ENCODE results near the gene ROR2.
"Not testable (repeated sequence)": the region's sequence is repeated elsewhere in the genome, so short reads cannot be mapped to it uniquely, and the experiment has no call there.

The ROR2 gene

DNA sequence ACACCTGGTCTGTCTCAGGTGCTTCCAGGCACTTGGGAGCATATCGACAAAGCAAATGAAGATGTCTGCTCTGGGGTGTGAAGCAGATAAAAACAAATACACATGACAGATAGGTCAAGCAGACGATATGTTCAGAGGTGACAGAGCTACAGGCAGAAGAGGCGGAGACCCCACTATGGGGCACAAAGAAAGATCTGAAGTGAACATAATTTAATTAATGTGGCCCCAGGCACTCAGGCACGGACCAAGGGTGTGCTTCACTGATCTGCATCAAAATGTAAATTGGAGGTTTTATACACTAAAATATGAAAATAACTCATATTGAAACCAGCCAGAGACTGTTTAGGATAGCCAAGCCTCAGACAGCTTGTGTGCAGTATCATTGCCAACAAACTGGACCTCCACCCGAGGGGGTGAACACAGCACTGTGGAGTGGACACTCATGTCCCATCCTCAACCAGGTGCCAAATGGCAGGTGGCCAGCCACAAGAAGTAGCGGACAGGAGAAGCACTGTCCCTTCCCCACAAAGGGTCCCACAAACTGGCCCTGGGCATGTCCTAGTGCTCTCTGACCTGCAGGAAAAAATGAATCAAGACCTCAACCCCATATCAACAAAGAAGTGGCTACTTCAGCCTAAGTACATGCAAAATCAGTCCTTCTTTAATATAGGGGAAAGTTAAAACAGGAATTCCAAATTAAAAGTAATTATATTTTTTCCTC, 29.2 kb downstream of the ROR2 start:
- no peak for DNase-seq

DNA sequence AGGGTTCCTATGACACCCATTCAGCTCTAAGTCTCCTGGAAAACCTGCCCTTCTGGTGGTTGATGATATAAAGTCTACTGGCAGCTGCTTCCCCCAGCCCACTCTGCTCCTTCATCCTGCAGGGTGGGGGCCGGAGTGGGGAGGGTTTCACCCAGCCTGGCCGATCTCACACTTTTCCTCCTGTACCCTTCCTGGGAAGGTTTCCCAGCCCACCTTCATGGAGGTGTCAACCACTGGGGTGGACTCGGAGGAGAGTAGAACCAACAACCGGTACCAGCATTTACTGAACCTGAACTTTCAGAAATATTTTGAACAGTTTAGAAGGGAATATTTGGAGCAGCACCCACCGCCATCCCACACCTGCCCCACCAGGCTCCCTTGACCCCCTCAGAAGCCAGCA, 30.4 kb downstream of the ROR2 start:
- no peak for DNase-seq

DNA sequence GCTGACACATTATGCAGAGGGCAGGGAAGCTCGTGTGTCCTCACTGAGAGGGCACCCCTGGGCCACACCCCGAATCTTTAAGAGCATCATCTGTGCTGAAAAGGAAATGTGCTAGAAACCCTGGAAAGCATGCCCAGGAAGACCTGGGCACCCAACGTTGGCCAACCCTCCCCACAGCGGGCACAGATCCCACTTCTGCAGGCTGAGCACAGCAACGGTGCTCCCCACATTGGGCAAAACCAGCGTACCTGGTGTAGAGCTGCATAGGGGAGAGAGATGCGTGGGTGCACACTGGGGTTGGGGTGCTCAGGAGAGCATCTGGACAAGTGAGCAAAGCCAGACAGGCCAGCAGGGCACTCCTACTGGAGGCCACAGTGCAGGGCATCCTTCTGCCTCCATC, 32.6 kb downstream of the ROR2 start:
- DNase-seq, result no peak

DNA sequence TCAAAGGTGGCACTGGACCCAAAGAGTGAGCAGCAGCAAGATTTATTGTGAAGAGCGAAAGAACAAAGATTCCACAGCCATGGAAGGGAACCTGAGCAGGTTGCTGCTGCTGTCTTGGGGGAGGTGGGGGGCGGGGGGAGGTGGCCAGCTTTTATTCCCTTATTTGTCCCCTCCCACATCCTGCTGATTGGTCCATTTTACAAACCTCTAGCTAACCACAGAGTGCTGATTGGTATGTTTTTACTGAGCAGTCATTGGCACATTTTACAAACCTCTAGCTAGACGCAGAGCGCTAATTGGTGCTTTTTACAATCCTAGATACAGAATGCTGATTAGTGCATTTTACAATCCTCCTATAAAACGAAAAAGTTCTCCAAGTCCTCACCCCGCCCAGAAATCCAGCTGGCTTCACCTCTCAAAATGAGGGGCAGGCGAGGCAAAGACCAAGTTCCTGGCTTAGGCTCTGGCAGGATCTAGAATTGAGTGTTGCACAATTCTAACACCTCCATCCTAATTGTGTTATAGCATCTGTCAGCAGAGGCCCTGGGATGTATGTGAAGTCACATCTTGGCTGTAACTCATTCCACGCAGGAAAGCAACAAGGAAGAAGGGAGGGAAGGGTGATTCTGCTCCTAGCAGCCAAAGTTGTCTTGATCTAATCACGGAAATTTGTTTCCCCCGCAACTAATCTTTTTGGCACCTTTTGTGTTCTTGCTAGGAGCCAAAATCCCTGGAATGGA, 34.3 kb downstream of the ROR2 start:
- no peak for DNase-seq

DNA sequence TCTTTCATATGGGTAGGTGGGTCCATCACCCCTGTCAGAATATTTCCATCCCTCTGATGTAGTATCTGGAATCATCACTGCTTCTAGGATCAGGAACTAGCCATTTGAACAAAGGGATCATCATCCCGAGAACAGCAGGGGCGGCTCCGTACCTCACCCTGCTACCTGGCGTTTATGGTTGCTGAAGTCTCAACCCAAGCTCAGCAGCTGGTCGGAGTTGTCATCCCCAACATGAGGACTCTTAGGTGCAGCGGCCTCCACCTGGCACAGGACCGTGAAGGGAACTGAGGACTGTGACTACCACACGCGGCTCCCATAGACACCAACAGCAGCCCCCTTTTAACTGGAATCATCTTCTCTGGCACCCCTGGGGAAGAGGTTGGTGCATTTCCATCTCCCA, 35.1 kb downstream of the ROR2 start:
- no peak for DNase-seq

DNA sequence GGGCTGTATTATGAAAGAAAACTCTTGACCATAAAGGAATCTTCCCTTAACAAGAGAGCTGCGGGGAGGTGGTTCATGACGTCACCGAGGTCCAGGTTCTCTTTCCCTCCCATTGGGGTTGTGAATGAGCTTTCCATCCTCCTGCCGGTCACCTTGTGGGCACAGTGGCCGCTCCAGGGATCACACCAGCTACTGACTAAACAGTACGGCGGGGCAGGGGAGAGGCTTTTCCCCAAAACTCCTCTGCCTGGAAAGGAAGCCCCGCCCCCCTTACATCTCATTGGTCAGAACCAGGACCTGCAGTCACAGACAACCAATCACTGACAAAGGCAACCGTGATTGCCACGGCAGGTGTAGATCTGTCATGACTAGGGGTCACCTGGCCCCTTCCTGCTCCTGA, 35.6 kb downstream of the ROR2 start:
- DNase-seq, result no peak

DNA sequence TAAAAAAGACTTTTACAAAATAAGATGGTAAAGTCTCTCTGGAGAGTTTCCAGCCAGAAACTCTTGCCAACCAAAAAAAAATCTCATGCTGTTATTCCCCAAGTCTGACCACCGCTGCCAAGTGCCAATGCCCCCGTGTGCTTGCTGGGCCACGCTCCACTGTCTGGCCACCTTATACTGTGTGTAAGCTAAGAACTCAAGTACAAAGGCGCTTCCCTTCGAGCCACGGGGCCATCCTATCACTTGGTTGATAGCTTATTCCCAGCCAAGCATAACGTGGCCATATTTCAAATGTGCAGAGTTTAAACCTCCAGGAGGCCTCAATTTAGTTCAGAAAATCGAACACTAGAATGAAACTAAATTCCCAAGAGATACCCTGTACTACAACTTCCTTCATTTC, 36.0 kb downstream of the ROR2 start:
- DNase-seq, result no peak

DNA sequence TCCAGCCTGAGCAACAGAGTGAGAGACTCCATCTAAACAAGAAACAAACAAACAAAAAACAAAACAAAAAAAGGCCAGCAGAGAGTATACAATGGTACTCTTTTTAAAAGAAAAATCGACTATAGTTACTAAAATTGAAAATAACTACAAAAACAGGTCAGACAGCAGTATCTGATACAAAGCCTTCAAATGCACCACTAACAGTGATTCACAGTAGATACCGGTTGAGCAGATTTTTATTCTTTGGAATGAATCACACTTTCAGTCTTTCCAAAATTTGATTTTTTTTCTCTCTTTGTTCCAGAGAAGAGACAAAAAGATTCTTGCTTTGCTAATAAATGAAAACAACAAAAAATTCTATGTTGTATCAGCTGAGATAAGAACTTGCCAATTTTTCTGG, 36.9 kb downstream of the ROR2 start:
- no peak for DNase-seq

DNA sequence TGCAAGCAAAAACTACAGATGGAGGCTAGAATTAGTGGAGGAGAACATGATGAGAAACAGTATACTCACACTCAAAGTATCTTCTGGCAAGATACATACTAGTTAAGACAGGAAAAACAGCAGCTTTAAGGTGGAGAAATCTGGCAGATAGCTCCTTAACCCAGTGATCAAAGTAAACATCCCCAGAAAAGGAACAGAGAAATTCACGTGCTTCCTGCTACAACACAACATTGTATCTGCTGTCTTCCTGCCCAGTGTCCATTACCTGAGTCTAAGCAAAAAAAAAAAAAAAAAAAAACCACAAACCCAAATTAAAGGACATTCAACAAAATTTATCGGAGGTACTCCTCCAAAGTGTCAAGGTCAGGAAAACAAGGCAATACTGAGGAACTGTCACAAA, 38.4 kb downstream of the ROR2 start:
- DNase-seq, result no peak

DNA sequence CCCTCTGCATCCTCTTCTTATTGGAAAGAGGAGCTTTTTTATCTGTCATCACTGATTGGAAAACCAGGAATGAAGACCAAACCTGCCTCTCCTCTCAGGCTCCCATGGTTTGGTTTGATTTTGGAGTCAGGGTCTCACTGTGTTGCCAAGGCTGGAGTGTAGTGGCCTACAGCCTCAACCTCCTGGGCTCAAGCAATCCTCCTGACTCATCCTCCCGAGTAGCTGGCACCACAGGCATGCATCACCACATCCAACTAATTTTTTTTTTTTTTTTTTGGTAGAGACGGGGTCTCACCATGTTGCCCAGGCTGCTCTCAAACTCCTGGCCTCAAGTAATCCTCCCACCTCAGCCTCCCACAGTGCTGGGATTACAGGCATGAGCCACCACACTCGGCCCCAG, 40.8 kb downstream of the ROR2 start:
- DNase-seq, result not testable (repeated sequence)

DNA sequence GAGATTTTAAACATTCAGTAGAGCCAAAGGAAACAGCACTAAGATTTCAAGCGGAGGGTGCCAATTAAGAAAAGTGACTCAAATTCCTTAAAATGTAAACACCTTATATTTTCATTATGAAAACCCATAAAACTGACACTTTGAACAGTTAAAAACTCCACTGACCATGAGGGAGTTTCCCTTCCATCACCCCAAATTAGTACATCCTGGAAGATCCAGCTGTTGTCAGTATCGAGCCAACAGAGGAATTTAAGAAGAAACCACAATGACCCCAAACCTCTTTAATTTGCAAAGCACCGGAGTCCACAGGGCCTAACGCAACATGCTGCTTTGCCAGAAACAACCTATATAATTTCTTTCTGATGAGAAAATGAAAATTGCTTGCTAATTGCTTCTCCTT, 41.3 kb downstream of the ROR2 start:
- DNase-seq, result no peak

DNA sequence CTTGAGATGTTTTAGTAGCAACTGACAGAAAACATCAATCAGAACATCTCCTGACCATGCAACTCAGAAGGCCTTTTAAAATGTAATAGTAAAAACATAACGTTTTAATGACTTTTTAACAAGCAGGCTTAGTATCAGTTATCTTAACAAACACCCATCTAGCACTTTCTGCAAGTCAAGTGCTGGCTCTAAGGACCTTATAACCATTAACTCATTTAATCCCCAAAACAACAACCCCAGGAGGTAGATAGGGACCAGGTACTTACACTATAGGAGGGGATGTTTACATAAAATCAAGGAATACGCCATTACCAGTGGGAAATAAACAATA, 41.8 kb downstream of the ROR2 start:
- DNase-seq, result no peak

DNA sequence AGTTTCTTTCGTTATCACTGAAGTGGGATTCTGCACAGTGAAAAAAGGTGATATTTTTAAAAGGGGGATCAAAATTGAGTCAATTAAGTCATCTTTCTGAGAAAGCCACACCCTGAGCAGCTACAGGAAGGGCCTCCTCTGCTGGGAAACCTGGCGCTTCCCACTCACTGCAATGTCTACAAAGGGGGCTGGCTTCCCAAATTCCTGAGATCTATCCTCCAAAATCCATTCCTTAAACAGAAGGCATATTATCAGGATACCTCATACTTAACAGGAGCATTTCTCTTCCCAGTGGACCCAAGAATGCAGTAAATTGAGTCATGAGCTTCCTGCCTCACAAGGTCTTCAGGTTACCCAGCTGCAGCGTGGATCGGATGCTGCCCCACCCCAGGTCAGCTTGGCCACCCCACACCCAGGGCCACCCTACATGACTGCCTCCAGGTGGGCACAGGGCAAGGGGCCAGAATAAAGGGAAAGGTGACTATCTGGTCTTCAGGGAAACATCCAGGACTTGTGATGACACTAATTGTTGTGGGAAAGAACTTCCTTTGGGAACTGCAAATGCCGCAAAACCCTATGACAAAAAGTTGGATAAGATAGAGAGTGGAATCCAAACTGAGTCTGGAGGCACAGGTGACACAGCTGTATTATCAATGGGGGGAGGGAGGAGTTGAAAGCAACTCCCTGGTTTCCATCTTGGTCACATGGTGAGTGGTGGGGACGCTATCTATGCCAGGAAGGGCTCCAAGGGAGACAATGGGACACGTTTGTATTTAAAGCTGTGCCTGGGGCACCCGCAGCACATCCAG, 42.3 kb downstream of the ROR2 start:
- DNase-seq, result no peak

DNA sequence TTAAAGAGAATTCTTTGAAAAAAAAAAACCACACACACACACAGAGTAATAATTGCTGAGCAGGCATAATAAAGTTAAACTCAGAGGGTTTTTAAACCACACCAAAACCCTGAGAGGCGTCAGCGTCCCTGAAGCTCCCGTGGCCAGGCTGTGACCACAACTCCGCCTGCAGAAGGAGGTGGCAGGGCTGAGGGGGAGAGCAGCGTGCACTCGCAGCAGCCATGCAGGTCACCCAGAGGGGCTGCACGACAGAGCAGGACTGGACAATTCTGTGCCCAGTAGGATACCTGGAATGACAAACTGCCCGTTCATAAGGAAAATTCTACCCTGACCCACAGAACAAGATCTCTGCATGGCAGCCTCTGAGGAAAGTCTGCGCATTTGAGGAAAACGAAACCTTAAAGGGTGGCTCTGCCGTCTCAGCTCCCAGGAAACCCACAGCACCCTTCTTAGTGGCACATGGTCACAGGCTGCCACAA, 44.0 kb downstream of the ROR2 start:
- DNase-seq, result peak; percentile 37

DNA sequence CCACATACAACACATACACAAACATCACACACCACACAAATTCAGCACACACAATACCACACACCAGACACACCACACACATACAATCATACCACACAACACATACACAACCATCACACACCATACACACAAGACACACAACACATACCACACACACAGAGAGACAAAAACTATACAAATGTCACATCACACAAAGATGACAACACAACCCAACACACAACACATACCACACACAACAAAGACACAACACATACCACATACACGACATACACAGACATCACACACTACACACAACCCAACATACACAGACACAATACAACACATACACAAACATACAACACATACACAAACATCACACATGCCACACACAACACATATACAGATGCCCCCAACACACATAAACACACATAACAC, 44.8 kb downstream of the ROR2 start:
- no peak for DNase-seq

DNA sequence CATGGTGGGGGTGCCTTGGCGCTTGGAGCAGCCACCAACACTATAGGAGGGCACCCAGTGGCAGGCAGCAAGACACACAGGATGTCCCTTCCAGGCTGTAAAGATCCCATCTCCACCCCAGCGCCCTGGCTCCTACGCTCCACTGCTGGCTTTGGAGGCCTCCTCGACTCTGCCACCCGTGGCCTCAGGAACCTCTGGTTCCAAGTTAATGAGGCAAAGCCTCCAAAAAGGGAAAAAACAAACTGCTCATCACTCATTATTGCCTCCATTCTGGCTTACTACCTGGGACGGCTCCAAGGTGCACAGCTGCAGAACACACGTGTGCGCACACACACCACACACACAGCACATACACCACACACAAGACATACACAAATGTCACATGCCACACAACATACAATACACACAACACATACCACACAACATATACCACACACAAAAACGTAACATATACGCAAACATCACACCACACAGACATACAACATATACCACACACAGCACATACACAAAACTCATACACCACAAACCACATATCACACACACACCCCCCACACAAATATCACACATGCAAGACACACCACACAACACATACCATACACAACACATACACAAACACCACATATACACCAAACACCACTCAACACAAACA, 45.3 kb downstream of the ROR2 start:
- DNase-seq, result no peak

DNA sequence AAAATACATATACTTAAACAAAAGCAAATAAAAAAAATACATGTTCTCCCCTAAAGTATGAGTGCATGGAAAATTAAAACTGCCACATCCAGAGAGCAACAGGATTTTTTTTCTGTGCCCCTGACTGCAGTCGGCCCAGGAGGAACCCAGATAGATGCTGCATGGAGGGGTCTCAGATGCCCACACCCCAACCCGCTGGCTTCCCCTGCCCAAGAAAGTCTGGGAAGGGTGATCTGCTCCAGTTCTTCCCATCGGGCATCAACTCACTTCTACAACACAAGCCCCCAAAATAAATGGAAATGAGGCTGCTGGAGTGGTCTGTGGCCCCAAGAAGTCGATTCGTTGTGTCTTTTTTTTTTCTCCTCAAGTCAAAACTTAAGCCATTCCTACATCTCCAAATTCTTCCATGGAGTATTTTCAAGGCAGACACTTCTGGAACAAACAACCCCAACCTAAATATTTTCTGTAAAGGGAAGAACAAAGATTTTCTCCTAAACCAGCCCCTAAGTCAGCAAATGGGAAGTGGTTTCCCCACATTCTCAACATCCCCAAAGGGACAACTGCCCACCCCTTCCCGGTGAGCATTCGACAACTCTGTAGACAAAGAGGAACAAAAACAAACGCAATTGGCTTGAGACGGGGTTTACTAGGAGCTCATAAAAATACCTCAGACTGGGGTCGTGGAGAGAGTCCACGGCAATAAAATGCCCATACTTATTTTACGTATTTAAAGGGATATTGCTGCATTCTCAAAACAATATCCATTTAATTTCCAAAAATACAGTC, 46.7 kb downstream of the ROR2 start:
- no peak for DNase-seq

DNA sequence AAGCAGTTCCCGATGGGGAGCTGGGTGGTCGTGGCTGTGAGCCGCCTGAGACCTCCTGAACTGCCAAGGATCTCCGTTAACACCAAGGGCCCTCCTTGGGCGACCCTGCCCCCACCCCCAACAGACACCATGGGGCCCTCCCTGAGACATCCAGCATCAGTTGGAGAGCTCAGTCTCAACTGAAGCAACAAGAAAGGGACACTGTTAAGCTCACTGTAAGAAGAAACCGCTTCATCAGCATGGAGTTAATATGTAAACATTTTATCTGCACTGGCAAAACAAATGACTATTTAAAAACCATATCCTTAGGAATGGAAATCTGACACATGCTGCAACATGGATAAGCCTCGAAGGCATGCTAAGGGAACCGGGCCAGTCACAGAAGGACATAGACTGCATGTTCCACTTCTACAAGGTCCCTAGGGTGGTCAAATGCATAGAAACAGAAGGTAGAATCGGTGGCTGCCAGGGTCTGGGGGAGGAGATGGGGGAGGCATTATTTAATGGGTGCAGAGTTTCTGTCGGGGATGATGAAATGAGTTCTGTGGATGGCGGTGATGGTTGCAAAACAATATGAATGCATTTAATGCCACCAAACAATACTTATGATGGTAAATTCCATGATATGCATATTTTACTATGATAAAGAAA, 47.4 kb downstream of the ROR2 start:
- DNase-seq, result no peak

DNA sequence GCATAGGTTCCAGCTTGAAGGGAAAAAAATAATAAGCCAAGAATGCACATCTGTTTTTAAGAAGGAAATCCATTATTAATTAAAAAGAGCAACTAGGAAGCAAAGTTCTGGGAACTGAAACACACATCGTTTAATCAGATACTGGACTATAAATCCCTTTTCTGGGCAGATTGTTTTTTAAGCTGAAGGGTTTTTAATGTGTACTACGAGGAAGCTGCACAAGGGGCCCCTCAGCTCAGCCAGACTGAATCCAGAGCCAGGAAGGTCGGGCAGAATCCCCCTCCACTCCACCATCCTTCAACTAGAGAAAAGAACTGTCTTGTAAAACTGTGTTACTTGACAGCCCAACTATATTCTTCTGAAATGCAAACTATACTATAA, 49.2 kb downstream of the ROR2 start:
- DNase-seq, result no peak

DNA sequence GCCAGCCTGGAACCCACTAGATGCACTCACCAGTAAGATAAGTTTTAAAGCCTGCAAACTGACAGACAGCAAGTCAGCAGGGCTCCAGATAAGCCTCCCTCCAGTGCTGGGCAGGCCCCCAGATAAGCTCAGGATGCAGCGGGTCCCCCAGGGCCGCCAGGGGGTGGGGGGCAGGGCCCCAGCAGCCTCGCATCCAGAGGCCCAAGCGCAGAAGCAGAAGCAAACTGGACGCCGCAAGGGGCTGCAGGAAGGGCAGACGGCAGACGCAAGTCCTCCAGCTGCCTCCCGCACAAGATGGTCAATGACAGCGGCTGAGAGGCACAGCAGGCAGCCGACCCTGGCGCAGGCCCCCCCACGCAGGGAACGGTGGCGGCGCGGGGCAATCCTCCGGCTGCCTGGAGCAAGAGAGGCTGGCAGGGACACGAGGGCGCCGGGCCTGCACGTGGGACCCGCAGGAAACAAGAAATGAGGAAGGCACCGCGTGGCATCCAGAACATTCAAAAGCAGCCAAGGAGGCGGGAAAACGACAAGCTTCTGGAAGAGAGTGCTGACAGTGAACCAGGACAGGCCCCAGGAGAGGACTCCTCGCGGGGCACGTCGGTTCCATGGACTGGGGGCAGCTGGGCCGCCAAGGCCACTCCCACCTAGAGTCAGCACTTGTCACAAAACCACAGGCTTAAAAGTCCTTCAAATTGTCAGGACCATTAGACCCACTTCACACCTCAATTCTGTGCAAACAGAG, 49.8 kb downstream of the ROR2 start:
- no peak for DNase-seq

DNA sequence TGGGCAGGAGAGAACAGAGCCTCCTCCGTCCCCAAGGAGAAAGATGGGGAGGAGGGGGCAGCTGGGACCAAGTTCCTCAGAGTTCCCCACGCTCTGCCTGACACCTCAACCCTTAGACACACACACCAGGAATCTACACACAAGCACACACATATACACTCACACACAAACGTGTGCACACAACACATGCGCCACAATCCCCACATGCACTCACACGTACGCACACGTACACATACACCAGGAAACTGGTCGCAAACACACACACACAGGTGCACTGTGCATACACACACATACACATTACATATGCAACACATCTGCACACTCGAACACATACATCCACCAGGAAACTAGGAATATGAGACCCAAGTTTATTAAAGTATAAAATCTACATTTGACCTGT, 50.4 kb downstream of the ROR2 start:
- no peak for DNase-seq

DNA sequence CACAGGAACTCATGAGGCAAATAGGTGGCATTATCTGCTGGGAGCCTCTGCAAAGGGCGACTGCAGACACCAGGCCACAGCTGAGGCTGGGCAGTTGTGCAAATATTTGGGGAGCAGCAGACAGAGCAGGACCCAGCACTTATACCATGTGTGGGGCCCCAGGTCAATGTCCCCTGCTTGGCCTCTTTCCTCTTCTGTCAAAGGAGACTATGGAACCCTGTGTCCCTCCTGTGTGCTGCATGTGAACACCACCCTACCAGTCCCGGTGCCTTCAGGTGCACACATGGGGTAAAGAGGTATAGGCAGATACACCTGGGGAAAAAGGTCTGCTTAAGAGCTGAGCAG, 50.8 kb downstream of the ROR2 start:
- DNase-seq, result no peak

Measured in GDM1 (cell line).